SJSA1 (cell line): ENCODE results near the gene RBP5. TPM values are rescaled to one million over a fixed set of nuclear protein-coding genes. Genes with fewer than 3 reads are reported as not detected.

Experiments
- DNase-seq, 2 experiments: peaks; one replicate each; pipeline ENCODE4 v3.0.0-alpha.2; 2015 to 2020; ENCODE audit warnings: low spot score in 2 of 2, low read depth in 1 of 2
- H3K27ac ChIP-seq: fragments of 250-450 bp; sonication (Bioruptor Pico); 2 replicates; pipeline ENCODE4 v1.5.1; 2020; ENCODE audit warnings: mild to moderate bottlenecking, moderate library complexity
- H3K27me3 ChIP-seq: fragments of 250-450 bp; sonication (Bioruptor Pico); replicated peaks from 2 replicates; pipeline ENCODE4 v1.5.1; 2020; ENCODE audit warnings: mild to moderate bottlenecking, moderate library complexity
- H3K36me3 ChIP-seq: fragments of 250-450 bp; sonication (Bioruptor Pico); 2 replicates; pipeline ENCODE4 v1.5.1; 2020; ENCODE audit warnings: mild to moderate bottlenecking
- H3K4me1 ChIP-seq: fragments of 250-450 bp; sonication (Bioruptor Pico); replicated peaks from 2 replicates; pipeline ENCODE4 v1.6.1; 2021; ENCODE audit warnings: mild to moderate bottlenecking
- H3K4me3 ChIP-seq: fragments of 250-450 bp; sonication (Bioruptor Pico); 2 replicates; pipeline ENCODE4 v1.5.1; 2020; ENCODE audit warnings: mild to moderate bottlenecking
- H3K9me3 ChIP-seq: fragments of 250-450 bp; sonication (Bioruptor Pico); replicated peaks from 2 replicates; pipeline ENCODE4 v1.5.1; 2020; ENCODE audit warnings: mild to moderate bottlenecking
- total RNA-seq: library from RNA; depleted of rRNA; stranded (reverse); fragments of >200 nt; shearing (Covaris generic); gene quantifications from 2 replicates; pipeline ENCODE4 v1.2.3, GENCODE V29; 2014; rRNA removed

RBP5 gene
- not detected in 2 replicates for total RNA-seq

- Histone ChIP-seq H3K36me3 (no peaks in the 10 kb centered on the region), H3K4me1 (peaks cover 13% of the 10 kb centered on the region), H3K4me3 (peak within 1 kb of the TSS; percentile 21), H3K9me3 (no peaks in the 10 kb centered on the region), H3K27me3 (peaks cover 44% of the 10 kb centered on the region), H3K27ac (no peak within 1 kb of the TSS)
- no peak for DNase-seq
Measured at GRCh38 chr12:7128681-7129286, at the start of gene RBP5. TSS of gene RBP5 (minus strand) at chr12:7128889. CDS start at chr12:7128775, 114 bp downstream.

GRCh38 chr12:7178481-7178880, 49.8 kb upstream of the RBP5 start:
- Histone ChIP-seq H3K27ac (no peak overlapping the region), H3K9me3 (0 out of 2 replicates have a peak, but pooled peaks cover 3% of the 10 kb centered on the region), H3K27me3 (no peaks in the 10 kb centered on the region; the same call in 1 of the 2 replicates), H3K4me1 (no peaks in the 10 kb centered on the region), H3K36me3 (no peaks in the 10 kb centered on the region), H3K4me3 (no peak overlapping the region)
- no peak for DNase-seq

GRCh38 chr12:7176595-7176994, 47.9 kb upstream of the RBP5 start:
- H3K9me3 ChIP-seq, result peaks cover 12% of the 10 kb centered on the region; the same call in 1 of the 2 replicates
- no peak overlapping the region for H3K27ac ChIP-seq
- H3K36me3 ChIP-seq, result no peaks in the 10 kb centered on the region
- no peak for DNase-seq
- no peaks in the 10 kb centered on the region; the same call in 1 of the 2 replicates for H3K27me3 ChIP-seq
- no peak overlapping the region for H3K4me3 ChIP-seq
- H3K4me1 ChIP-seq, result no peaks in the 10 kb centered on the region

- Histone ChIP-seq H3K27ac (no peak overlapping the region), H3K4me3 (no peak overlapping the region), H3K4me1 (no peaks in the 10 kb centered on the region), H3K36me3 (no peaks in the 10 kb centered on the region), H3K9me3 (peaks cover 12% of the 10 kb centered on the region; the same call in 1 of the 2 replicates), H3K27me3 (no peaks in the 10 kb centered on the region)
- no peak for DNase-seq
Measured at GRCh38 chr12:7175493-7175892, 46.8 kb upstream of the RBP5 start.

- Histone ChIP-seq H3K9me3 (peaks cover 25% of the 10 kb centered on the region), H3K4me3 (no peak overlapping the region), H3K27ac (no peak overlapping the region), H3K27me3 (no peaks in the 10 kb centered on the region), H3K36me3 (no peaks in the 10 kb centered on the region), H3K4me1 (no peaks in the 10 kb centered on the region)
- DNase-seq, result no peak
Measured at GRCh38 chr12:7171854-7172253, 43.2 kb upstream of the RBP5 start.

GRCh38 chr12:7169951-7170350, 41.3 kb upstream of the RBP5 start:
- no peaks in the 10 kb centered on the region for H3K4me1 ChIP-seq
- no peak overlapping the region for H3K27ac ChIP-seq
- peaks cover 3% of the 10 kb centered on the region; the same call in 1 of the 2 replicates for H3K27me3 ChIP-seq
- no peaks in the 10 kb centered on the region for H3K36me3 ChIP-seq
- DNase-seq, result no peak
- H3K4me3 ChIP-seq, result no peak overlapping the region
- peaks cover 25% of the 10 kb centered on the region for H3K9me3 ChIP-seq

- Histone ChIP-seq H3K9me3 (no peaks in the 10 kb centered on the region; the same call in 1 of the 2 replicates), H3K36me3 (no peaks in the 10 kb centered on the region), H3K27me3 (peaks cover 7% of the 10 kb centered on the region; the same call in 1 of the 2 replicates), H3K4me3 (no peak overlapping the region), H3K27ac (no peak overlapping the region), H3K4me1 (no peaks in the 10 kb centered on the region)
- no peak for DNase-seq
Measured at GRCh38 chr12:7162691-7163114, 34.0 kb upstream of the RBP5 start.

- H3K9me3 ChIP-seq, result no peaks in the 10 kb centered on the region; the same call in 1 of the 2 replicates
- no peak overlapping the region for H3K27ac ChIP-seq
- H3K4me3 ChIP-seq, result no peak overlapping the region
- H3K4me1 ChIP-seq, result no peaks in the 10 kb centered on the region
- H3K36me3 ChIP-seq, result no peaks in the 10 kb centered on the region
- peaks cover 7% of the 10 kb centered on the region; the same call in 1 of the 2 replicates for H3K27me3 ChIP-seq
- DNase-seq, result no peak
Measured at GRCh38 chr12:7161811-7162210, 33.1 kb upstream of the RBP5 start.

- H3K36me3 ChIP-seq, result no peaks in the 10 kb centered on the region
Measured at GRCh38 chr12:7161327-7161726, 32.6 kb upstream of the RBP5 start.

GRCh38 chr12:7160183-7160582, 31.5 kb upstream of the RBP5 start:
- Histone ChIP-seq H3K4me3 (no peak overlapping the region), H3K36me3 (no peaks in the 10 kb centered on the region), H3K4me1 (no peaks in the 10 kb centered on the region), H3K9me3 (no peaks in the 10 kb centered on the region; the same call in 1 of the 2 replicates), H3K27me3 (peaks cover 5% of the 10 kb centered on the region; the same call in 1 of the 2 replicates), H3K27ac (no peak overlapping the region)
- no peak for DNase-seq

More at GRCh38 chr12:7161327-7161726, 32.6 kb upstream of the RBP5 start:
- peaks cover 7% of the 10 kb centered on the region; the same call in 1 of the 2 replicates for H3K27me3 ChIP-seq
- H3K4me1 ChIP-seq, result no peaks in the 10 kb centered on the region
- no peak overlapping the region for H3K4me3 ChIP-seq
- no peak overlapping the region for H3K27ac ChIP-seq
- no peaks in the 10 kb centered on the region; the same call in 1 of the 2 replicates for H3K9me3 ChIP-seq
- no peak for DNase-seq

- H3K27ac ChIP-seq, result no peak overlapping the region
- no peaks in the 10 kb centered on the region for H3K27me3 ChIP-seq
- DNase-seq, result no peak
- H3K36me3 ChIP-seq, result no peaks in the 10 kb centered on the region
- no peaks in the 10 kb centered on the region; the same call in 1 of the 2 replicates for H3K9me3 ChIP-seq
- no peaks in the 10 kb centered on the region for H3K4me1 ChIP-seq
- no peak overlapping the region for H3K4me3 ChIP-seq
Measured at GRCh38 chr12:7158781-7159609, 30.3 kb upstream of the RBP5 start.

- DNase-seq, result no peak
- Histone ChIP-seq H3K9me3 (no peaks in the 10 kb centered on the region; the same call in 1 of the 2 replicates), H3K27me3 (no peaks in the 10 kb centered on the region), H3K27ac (no peak overlapping the region), H3K4me1 (no peaks in the 10 kb centered on the region), H3K4me3 (no peak overlapping the region), H3K36me3 (no peaks in the 10 kb centered on the region)
Measured at GRCh38 chr12:7157391-7157790, 28.7 kb upstream of the RBP5 start.

- no peaks in the 10 kb centered on the region for H3K36me3 ChIP-seq
- no peaks in the 10 kb centered on the region for H3K27me3 ChIP-seq
- no peak overlapping the region for H3K4me3 ChIP-seq
- DNase-seq, result no peak
- no peak overlapping the region for H3K27ac ChIP-seq
- no peaks in the 10 kb centered on the region for H3K9me3 ChIP-seq
- H3K4me1 ChIP-seq, result no peaks in the 10 kb centered on the region
Measured at GRCh38 chr12:7156259-7157197, 27.8 kb upstream of the RBP5 start.
